RPMI7951 (cell line): ENCODE data around the gene NDST1. TPM values are rescaled to one million over a fixed set of nuclear protein-coding genes. Genes with fewer than 3 reads are reported as not detected.
"Not testable (repeated sequence)": the region's sequence is repeated elsewhere in the genome, so short reads cannot be mapped to it uniquely, and the experiment has no call there.

ENCODE experiments used
- DNase-seq: peaks from one replicate; pipeline ENCODE4 v3.0.0-alpha.2; 2012; ENCODE audit warnings: low read depth
- total RNA-seq: library from RNA; depleted of rRNA; stranded (reverse); fragments of >200 nt; shearing (Covaris generic); gene quantifications from 2 replicates; pipeline ENCODE4 v1.2.3, GENCODE V29; 2014; rRNA removed

NDST1 gene
- 18.5 and 21.3 TPM in 2 replicates for total RNA-seq

DNA sequence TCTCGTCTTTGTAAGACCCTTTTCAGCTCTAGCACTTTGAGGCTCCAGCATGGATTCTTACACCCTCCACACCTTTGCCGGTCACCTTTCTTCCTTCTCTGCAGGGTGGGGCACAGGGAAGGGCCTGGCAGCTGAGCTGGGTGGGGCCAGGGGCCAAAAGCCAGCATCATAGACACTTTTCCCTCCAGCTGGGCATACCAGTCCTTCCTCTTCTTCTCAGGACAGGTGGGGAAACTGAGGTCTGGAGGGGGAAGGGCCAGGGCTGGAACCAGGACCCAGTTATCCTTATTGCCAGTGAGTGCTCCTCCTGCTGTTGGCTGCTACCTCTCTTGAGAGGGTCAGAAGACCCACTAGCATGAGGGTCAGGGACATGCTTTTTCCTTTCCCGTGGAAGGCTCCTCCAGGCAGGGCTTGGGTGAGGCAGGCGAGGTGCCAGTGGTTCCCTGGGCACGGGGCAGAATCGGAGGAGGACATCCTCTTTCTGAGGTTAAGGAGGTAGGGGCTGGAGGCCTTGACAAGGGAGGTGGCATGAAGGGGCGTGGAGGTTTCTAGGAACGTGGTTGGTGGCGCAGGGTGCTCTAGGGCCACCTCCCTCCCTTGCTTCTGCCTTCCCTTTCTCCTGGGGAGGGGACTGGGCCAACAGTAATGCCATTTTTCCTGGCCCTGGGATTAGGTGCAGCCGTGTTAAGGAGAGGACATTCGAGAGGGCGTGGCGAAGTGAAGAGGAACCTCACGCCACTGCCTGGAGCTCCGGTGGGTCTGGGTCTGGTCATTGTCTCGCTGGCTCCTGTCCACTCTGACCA lies at the start of gene NDST1:
Gene NDST1, plus strand, starts transcription at position 658 of the 803 bp plus-strand sequence. CDS start 13,124 bp downstream, outside the sequence.
- DNase-seq = no peak

DNA sequence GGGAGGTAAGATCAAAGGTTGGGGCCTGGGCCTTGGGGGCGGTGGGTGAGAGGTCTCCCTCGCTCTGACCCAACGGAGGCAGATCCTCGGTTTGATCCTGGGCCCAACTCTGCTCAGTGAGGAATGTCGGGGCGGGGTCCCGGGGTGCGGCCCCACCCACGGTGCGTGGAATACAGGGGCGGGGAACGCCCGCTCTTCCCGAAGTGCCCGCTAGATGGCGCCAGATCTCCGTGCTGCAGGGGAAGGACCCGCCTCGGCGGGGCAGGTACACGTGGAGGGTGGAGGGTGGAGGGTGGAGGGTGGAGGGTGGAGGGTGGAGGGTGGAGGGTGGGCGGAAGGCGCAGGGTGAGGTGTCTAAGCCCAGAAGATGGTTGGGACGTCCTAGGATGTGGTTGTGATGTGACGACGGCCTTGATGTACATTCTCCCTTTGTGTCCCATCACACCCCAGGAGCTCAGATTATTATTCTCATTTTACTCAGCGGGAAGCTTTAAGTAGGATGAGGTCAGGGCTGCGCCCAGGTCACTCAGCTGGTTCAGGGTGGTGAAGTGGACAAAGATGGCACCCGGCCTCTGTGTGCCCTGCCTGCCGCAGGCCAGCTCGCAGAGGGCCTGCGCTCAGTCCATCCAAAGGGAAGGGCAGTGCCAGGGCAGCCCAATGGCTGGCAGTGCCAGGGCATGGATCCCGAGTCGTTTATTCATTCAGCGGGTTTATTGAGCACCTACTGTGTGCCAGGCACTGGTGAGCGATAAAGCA lies 49.0 kb upstream of the NDST1 start:
- DNase-seq = peak; percentile 51

DNA sequence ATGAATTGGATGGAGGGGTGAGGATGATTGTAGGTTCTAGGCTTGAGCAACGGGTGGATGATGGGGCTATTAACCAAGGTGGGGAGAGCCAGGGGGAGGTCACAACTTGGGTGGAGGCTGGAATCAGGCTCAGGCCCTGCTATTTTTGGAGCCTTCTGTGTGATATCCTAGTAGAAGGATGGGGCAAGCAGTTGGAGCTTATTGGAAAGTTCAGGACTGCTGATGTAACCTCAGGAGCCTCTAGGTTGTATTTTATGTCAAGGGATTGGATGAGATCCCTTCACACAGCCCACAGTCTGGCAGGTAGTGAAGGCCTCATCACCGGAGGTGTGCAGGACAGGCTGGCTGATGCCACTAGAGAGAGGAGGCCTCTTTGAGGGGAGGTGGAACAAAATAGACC lies 47.1 kb upstream of the NDST1 start:
- DNase-seq = no peak

DNA sequence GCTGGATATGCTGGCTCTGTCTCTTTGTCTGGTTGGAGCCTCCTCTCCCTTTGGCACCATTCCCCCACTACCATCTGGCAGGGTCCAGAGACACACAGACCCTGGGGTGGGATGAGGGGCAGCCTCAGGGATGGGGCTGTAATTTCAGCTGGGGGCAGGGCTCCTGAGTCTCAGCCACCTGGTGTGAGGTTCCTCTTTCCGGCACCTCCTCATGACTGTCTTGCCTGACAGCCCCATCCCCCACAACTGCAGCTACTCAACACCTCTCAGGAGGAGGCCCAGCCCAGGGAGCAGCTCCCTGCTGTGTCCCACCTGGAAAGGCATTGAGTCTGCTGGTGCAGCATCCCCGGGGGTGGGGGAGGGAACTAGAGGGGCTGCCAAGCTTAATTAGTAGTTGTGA lies 46.7 kb upstream of the NDST1 start:
- DNase-seq = no peak

DNA sequence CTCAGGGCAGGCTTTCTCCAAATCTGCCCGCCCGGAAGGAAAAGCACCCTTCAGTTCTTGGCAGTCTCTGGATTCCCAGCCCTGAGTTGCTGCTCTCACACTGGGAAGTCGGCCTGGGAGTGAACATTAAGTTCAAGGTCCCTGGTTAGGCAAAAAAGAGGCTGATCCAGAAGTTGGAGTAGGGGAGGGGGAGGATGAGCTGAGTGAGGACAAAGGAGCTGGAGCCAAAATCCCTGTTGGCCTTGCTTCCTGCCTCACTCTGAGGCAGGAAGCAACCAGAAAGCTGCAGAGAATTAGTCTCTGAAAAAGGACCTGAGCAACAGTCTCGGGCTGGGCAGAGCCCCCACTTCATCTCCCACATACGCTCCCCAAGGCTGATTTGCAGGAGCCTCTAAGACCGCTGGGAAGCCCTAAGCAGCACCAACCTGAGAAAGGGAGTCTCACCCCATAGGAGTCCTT lies 43.3 kb upstream of the NDST1 start:
- DNase-seq = no peak

DNA sequence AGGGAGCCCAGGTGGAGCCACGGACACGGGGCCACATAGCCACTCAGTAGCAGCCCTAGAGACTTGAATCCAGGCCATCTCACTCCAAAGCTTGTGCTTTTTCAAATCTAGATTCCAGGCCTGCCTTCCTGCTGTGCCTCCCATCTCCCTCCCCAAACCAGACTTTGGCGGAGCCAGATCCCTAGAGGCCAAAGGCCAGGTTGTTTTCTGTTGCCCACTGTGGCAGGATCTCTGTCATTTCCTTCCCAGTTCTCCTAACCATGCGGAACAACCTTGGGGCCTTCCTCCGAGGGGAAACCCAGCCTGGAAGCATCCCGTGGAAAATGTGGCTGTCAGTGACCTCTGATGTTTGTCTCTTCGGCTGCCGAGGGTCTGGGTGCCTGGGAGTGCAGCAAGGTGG lies 42.0 kb upstream of the NDST1 start:
- DNase-seq = no peak

DNA sequence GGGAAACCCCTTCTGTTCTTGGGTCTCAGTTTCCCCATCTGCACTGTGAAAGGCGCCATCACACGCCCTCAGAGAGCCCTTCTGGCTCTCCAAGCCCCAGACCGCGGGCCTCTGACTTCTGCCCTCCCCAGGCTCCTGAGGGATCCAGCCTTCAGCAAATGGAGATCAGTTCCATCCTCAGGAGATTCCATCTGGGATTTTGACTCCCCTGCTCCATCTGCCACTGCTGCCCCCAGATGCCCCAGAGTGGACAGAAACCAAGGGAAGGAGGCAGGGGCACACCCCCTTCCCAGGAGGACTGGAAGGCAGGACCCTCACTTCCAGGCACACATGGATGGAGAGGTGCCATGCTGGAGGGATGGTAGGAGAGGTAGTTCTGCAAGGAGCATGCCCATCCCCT lies 39.7 kb upstream of the NDST1 start:
- DNase-seq = no peak

DNA sequence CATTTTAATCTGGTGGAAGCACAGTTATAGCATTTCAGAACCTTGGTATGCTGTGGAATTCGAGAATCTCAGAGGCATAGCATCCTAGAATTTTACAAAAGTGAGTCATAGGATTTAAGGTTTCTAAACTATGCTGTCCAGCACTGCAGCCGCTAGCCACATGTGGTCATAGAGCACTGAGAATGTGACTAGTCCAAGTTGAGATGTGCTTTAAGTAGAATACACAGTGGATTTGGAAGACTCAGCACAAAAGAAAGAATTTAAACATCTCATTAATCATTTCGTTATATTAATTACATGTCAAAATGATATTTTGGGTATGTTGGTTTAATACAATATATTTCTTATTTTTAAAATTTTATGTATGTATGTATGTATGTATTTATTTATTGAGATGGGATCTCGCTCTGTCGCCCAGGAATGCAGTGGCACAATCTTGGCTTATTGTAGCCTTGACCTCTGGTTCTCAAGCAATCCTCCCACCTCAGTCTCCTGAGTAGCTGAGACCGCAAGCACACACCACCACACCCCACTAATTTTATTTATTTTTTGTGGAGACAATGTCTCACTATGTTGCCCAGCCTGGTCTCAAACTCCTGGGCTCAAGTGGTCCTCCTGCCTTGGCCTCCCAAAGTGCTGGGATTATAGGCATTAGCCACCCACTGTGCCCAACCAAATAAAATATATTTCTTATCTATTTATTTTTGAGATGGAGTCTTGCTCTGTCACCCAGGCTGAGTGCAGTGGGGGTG lies 38.0 kb upstream of the NDST1 start:
- peak; percentile 95 for DNase-seq

DNA sequence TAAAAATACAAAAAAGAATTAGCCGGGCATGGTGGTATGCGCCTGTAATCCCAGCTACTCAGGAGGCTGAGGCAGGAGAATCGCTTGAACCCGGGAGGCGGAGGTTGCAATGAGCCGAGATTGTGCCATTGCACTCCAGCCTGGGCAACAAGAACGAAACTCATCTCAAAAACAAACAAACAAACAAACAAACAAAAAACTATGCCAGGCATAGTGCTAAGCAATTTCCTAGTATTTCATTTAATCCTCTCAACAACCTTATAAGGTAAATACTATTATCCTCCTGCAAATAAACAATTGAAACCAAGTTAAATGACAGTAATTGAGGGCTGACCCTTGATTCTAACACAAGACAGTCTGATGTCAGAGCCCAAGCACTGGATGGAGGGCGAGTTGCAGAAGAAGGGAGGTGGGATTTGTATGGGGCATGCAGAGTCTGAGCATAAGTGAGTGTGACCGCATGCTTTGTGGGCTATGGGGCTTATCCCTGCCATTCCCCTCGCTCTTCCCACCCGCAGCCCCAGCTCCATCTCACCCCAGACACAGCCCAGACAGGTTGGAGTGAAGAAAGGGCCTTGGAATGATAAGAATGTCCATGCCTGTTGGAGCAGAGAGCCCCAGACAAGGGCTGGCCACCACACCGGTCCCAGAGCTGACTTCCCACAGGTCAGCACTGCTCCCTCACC lies 34.1 kb upstream of the NDST1 start:
- peak; percentile 65 for DNase-seq

DNA sequence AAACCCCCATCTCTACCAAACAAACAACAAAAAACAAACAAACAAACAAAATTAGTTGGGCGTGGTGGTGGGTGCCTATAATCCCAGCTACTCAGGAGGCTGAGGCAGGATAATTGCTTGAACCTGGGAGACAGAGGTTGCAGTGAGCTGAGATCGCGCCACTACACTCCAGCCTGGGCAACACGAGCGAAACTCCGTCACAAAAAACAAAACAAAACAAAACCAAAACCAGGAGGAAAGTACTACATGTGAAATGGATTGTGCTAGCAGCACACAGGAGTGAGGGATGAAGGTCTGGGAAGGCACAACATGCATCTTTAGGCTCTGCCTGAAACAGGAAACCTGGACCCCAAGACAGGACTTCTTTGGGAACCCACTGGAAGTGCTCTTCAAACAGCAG lies 31.4 kb upstream of the NDST1 start:
- not testable (repeated sequence) for DNase-seq

DNA sequence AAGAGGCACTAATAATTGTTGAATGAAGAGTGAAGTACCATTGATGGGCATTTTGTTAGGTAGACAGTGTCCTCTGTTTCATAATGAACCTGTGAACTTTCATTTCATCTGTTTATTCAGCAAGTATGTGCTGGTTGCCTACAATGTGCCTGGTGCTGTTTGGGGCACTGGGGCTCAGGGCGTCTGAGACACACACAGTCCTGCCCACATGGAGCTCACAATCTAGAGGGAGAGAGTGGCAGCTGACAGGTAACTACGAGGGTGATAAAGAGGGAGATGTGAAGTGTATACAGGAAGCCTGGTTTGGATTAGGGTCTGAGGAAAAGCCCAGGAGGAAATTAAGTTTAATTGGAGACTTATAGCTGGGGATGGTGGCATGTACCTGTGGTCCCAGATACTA lies 28.5 kb upstream of the NDST1 start:
- no peak for DNase-seq

DNA sequence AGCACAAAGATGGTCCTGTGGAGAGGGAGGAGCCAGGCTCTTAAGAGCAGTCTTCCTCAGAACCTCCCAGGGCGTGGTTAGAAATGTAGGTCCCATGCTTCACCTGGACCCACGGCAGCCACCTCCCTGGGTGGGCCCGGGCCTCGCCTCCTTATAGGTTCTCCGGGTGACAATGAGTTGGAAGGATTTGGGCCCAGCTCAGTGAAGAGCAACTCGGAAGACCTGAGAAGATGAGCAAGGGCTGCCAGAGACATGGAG lies 26.3 kb upstream of the NDST1 start:
- DNase-seq = no peak

DNA sequence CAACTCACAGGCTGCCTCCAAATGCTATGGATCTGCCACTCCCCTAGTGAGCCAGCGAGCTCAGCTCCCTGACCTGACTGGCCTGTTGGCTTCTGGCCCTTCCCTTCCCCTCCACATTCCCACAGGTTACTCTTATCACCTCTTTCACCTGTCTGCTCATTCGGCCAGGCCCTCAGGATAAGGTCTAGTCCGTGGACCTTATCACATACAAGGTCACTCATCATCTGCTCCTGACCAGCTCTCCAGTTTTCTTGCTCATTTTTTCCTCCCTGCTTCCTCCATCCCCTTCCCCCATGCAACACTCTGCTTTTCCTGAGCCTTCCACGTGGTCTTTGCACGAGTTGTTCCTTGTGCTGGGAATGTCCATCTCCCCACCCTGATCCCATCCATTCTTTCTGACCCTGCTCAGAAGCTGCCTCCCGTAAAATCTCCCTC lies 25.9 kb upstream of the NDST1 start:
- DNase-seq = no peak

DNA sequence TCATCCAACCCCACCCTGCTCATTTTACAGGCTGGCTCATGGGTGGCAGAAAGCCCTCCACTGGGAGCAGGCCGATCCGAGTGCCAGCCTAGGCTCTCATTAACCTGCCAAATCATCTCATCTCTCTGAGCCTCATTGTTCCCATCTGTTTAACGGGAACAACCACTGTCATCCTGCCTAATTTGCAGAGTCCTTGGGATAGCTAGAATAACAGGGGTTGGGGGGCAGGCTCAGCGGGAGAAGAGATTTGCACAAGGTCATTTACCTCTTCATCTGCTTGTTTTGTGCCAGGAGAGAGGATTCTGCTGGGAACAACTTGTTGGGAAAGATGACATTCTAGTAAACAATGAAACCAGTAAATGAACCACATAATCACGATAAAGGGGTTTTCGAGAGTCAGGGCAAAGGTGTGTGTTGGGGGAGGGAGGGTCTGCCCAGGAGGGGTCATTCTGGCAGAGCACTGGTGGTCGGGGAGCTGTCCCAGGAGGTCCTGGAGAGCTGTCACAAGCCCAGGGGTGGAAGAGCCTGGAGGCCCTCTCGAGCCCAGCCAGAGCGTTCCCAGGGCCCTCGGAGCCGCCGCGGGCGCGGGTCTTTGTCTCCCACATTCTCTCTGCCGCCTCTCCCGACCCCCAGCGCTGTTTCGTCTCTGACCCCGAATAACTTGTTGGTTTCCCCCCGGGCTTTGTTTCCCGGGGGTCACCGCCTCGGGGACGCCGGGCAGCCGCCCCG lies 22.8 kb upstream of the NDST1 start:
- DNase-seq = no peak

DNA sequence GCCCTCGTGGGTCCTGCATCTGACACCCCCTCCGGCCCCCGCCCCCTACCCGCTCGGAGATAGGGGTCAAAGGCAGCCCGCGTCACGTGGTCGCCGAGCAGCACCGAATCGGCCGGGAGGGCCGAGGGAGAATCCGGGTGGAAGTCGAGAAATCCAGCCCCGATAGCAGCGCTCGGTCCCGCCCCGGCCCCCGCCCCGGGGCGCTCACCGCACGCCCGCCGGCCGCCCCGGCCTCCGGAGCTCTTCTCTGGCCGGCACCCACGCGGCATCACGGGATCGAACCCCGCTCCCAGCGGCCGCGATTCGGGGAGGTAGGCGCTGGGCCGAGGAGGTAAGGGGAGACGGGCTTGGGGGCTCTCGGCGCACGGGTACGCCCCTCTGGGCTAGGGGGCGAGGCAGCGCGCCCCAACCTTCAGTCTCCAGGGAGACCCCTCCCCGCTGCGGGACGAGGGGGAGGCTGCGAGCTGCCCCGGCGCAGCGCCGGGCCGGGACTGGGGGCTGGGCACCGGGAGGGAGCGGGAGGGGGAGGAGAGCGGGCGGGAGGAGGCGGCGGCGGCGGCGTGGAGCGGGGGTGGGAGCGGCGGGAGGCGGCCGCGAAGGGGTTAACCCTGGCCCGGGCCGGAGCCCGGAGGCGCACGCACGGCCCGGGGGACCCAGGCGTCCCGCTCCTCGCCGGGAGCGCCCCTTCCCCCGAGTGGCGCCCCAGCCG lies 22.1 kb upstream of the NDST1 start:
- no peak for DNase-seq

DNA sequence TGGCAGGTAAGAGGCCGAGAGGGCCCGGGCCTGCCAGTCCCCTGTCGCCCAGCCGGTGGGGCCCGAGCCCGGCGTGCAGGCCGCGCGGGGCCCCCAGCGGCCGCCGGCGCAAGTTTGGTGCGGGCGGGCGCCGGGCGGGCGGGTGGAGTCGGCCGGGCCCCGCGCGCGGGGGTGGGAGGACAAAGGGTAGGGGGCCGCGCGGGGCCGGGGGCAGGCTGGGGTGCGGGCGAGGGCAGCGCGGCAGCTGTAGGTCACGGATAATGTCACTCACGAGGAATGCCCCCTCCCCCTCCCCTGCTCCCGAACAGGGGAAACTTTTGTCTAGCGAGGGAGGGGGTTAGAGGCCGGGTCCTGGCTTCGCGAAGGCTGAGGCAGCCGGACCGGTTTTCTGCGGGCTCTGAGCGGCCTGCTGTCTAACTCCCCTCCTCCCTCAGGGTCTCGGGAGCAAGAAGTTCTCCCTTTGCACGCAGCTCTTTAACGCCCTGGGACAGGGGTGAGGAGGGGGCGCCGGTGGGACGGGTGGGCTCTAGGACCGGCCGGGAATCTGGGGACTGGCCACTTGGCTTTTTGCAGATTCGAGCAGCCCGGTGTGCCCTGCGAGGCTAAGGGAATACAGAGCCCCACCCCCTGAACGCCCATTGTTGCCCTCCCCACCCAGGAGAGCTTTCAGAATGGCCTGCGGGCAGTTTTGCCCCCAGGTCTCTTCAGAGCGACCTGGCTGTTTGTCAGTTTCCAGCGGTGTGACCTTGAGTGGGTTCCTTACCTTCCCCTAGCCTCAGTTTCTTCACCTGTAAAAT lies 21.3 kb upstream of the NDST1 start:
- DNase-seq = peak; percentile 48

DNA sequence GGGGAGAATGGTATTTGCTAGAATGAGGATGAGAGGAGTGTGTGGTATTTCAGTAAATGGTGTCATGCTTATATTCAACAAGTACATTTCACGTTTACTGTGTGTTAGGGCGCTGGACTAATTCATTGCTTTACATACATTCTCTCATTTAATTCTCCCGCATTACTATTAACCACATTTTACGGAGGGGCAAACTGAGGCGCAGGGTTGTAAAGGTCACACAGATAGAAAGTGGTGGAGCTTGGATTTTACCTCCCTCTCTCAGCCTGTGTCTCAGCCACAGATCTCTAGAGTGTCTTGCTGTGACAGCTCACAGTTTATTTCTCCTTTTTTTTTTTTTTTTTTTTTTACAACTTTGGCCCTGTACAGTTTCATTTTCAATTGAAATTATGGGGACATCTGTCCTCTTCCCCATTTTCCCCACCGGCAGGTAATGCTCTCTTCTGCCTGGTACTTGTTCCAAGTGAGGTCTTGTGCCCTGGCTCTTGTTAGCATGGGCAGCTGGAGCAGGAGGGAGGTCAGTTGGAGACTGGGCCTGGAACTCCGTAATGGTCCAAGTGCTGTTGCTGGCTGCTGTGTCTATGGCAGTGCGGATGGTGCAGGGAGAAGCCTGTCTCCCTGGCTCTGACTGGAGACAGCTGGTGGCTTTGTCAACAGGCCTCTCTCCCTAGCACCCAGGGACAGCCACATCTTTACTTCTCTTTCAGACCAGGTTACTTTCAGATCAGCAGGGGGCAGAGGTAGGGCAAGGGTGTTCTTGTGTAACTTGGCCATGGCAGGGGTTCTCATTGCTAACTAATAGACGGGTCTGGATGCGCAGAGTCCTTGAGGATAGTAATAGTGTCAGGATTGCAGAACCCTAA lies 20.5 kb upstream of the NDST1 start:
- DNase-seq = peak; percentile 54

DNA sequence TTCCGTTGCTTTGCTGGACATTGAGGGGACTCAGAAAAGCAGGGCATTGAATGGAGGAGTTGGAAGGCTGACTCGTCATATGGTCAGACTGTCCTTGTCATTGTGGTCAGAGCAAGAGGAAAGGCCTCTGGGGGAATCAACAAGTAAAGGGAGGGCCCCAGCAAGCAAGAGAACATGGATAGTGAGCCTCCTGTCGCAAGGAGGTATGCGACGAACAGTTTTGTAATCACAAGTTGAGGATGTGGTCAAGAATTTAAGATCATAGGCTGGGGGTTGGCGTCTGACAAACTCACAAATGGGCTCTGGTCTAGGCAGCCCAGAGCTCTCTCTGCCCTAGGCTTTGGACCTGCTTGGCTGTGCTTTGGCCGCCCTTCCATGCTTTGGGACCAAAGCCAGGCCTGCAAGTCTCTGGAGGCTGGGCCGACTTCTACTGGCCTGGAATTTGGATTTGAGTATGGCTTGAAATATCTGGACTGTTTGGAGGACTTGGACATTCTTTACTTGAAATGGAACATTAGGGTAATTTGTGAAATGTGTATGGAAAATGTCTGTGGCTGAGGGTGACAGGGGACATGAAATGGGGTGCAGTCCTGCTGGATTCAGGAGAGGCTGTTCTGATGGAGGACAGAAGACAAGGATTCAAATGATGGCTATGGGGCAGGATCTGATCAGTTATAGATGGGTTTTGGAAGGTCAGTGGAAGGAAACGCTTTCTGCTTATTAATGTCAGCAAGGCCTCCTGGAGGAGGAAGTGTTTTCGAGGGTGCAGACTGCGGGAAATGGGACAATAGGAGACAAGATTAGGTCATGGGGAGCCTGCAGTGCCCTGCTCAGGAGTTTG lies 19.2 kb upstream of the NDST1 start:
- peak; percentile 96 for DNase-seq
